GM21390 (cell line): ENCODE results near the gene PDGFB.

Experiments used
- ATAC-seq: cut with Tn5 transposase; IDR thresholded peaks from one replicate; pipeline ENCODE4 v1.9.1; 2021; ENCODE audit not compliant: unreplicated experiment

The PDGFB gene

GRCh38 chr22:39254789-39255298 is 10.1 kb upstream of the PDGFB start:
- no peak for ATAC-seq

- ATAC-seq: no peak
Observed at GRCh38 chr22:39254122-39254521, 9.3 kb upstream of the PDGFB start.

- no peak for ATAC-seq
Observed at GRCh38 chr22:39253435-39254070, 8.8 kb upstream of the PDGFB start.

- ATAC-seq: no peak
Observed at GRCh38 chr22:39252461-39253434, 8.0 kb upstream of the PDGFB start.

GRCh38 chr22:39251762-39252460 is 7.1 kb upstream of the PDGFB start:
- no peak for ATAC-seq

GRCh38 chr22:39250838-39251237 is 6.1 kb upstream of the PDGFB start:
- no peak for ATAC-seq

GRCh38 chr22:39250131-39250530 is 5.3 kb upstream of the PDGFB start:
- no peak for ATAC-seq

- ATAC-seq: no peak
Observed at GRCh38 chr22:39249086-39249704, 4.4 kb upstream of the PDGFB start.

GRCh38 chr22:39248254-39248653 is 3.5 kb upstream of the PDGFB start:
- ATAC-seq: no peak

GRCh38 chr22:39247361-39247760 is 2.6 kb upstream of the PDGFB start:
- no peak for ATAC-seq

GRCh38 chr22:39246690-39247332 is 2.0 kb upstream of the PDGFB start:
- ATAC-seq: no peak

GRCh38 chr22:39246217-39246616 is 1.4 kb upstream of the PDGFB start:
- no peak for ATAC-seq

- ATAC-seq: no peak
Observed at GRCh38 chr22:39245130-39246039, 603 bp upstream of the PDGFB start.

- no peak for ATAC-seq
Observed at GRCh38 chr22:39244136-39244495, 666 bp downstream of the PDGFB start.

- no peak for ATAC-seq
Observed at GRCh38 chr22:39243439-39244135, 1.2 kb downstream of the PDGFB start.

- no peak for ATAC-seq
Observed at GRCh38 chr22:39242595-39243438, 2.0 kb downstream of the PDGFB start.

- no peak for ATAC-seq
Observed at GRCh38 chr22:39241794-39242594, 2.8 kb downstream of the PDGFB start.
